HG02943 (cell line): ENCODE data around the gene PCNX1.
"Not testable (repeated sequence)": the region's sequence is repeated elsewhere in the genome, so short reads cannot be mapped to it uniquely, and the experiment has no call there.

ENCODE experiments used
- ATAC-seq: cut with Tn5 transposase; IDR thresholded peaks from one replicate; pipeline ENCODE4 v1.9.1; 2021; ENCODE audit warnings: mild to moderate bottlenecking, low read depth, moderate library complexity; ENCODE audit not compliant: unreplicated experiment

Gene PCNX1

GRCh38 chr14:71140157-71140556 is 232.9 kb downstream of the PCNX1 start:
- ATAC-seq: no peak

- no peak for ATAC-seq
Measured at GRCh38 chr14:71141701-71142374, 234.6 kb downstream of the PCNX1 start.

DNA sequence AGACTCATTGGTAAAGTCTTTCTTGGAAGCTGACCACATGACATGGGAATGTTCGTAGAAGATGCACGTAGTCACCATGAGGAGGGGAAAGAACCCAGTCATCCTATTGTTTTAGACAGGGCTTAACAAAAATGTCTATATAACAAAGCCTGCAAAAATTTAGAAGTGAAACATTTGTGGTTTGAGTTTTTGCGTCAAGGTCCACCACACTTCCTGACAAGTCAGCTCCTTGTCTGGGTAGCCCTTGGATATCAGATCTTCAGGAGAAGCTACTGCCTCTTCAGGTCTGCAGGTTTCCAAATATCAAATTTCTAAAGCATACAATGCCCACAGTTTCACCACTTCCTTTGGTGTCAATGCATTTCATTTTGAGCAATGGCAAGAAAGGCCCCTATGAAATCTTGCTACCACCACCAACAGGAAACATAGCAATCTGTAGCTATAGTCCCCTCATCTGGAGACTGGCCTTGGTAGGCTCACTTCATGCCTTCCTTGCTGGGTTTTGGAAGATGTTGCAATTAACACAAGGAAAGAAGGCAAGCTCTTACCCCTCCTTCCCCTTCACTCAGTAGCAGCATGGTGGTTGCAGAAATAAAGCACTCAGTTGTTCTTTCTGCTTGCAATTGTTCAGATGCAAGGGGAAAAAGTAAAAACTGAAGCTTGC is 235.2 kb downstream of the PCNX1 start:
- no peak for ATAC-seq

DNA sequence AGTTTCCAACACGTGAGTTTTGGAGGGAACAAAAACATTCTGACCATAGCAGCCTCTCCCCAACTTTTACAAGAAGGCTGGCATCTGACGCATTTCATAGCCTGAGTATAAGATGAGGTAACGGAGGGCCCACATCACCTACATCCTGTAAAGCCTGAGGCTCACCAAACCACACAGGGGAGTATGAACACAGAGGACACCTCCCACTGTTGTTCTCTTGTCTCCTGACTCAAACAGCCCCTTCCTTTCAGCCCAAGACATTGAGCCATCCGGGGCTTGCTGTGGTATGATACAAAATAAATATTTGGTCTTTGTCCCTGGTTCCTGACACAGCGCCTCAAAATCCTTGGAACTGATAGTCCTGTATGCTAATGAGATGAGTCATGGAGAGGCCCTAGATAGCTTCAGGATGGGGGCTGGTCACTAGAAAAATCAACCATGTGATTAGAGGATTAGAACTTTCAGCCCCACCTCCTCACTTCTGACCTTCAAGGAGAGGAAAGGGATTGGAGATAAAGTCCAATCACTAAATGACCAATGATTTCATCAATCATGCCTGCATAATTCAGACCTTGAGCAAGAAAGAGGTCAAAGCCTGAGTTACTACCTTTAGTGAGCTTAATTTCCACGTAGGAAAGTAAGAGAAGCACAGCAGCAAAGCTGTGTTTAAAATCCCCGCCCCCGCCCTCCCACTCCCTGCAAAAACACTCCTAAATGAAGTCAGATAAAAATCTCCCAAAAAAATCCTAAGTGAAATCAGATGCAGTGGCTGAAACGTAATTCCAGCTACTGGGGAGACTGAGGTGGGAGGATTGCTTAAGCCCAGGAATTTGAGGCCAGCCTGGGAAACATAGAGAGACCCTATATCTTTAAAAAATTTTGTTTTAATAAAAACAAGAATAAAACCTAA is 236.4 kb downstream of the PCNX1 start:
- ATAC-seq: no peak

- ATAC-seq: not testable (repeated sequence)
Measured at GRCh38 chr14:71147335-71147734, 240.1 kb downstream of the PCNX1 start.

DNA sequence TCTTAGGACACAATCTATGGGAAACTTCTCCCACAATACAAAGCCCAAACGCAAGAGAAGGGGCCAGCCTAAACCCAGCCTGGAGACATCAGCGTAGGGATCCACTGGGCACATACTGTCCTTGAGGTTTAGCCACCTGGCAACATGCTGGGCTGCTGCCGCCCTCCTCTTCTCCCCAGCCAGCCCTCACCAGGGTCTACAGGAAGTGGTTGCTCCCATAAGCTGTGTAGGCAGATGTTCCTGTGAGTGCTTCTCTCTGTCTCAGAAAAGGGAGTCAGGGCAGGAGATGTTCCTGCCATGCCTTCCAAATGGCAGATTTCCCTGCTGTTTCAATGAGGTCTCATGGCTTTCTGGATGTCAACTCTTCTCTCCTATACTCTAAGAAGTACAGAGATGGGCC is 241.4 kb downstream of the PCNX1 start:
- no peak for ATAC-seq

DNA sequence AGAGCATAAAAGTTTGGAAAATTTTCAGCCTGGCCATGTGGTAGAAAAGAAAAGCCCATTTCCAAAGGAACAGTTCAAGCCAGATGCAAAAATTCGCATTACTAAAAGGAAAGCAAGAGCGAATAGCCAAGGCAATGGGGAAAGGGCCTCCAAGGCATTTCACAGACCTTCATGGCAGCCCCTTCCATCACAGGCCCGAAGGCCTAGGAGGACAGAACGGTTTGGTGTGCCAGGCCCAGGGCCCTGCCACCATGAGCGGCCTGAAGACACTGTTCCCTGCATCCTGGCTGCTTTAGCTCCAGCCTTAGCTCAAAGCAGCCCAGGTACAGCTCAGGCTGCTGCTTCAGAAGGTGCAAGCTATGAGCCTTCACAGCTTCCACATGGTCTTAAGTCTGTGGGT is 243.5 kb downstream of the PCNX1 start:
- no peak for ATAC-seq

GRCh38 chr14:71155743-71156142 is 248.5 kb downstream of the PCNX1 start:
- ATAC-seq: no peak

DNA sequence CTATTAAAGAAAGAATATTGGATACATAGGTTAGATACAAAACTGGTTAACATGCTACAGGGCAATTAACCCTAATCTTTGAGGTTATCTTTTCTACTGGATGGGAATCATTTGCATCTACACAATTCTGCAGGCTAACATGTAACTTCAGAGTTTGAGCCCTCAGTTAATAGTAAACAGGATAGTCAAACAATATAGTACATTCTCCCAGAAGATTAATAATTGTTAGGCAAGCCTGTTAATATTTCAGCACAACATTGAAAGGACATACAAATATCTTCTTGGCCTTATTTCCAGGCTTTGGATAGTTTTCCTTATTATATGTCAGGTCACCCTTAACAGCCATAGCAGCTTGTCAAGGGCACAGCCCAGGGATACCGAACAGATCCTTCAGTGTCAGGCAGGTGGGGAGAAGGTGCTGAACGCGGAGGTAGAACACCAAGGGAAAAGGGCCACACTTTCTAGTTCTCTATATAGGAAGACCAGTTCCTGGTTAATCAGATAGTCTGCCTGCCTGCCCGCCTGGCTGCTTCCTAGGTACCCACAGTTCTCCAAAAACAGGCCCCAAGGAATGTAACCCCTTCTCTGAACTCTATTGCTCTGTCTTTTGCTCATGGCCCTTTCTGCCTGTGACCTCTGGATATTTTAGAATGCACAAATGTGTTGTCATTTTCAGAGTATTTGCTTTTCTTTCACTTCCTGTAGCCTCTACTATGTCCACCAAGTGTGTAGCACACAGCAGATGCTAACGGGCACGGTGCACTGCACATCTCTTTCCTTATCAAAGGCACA is 256.0 kb downstream of the PCNX1 start:
- ATAC-seq: no peak

DNA sequence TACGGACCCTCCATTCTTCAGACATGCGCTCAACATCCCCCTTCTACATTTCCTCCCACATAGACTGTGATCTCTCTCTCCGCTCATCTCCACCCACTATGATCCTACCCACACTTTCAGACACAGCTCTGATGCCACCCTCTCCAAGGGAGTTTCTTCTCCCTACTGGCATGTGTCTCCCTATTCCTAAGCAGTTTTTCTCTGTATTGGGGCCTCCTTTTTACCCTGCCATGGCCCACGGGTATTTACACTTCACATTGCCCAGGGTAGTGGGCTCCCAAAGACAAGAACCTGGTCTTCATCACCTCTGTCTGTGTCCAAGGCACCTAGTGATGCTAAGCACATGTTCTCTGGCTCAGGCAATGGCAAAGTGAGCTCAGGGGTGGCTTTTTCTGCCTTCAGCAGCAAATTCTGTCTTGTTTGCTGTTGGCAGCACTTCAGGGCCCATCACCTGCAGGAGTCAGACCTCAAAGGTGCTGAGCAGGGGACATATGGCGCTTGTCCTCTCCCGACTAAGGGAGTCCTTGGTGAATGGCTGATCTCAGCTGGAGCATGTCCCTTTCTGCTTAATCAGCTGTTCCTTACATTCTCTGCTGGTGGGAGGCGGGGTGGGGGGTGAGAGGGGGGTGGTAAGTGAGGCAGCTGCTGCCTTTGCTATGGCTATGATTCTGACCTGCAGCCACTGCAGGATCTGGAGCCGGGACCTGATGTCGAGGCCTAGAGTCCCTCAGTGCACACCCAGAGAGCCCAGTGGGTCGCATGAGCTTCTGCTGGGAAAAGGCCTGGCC is 256.8 kb downstream of the PCNX1 start:
- ATAC-seq: no peak
